HL-60/S4 (cell line): ENCODE data around the gene RGS7.
"Not testable (repeated sequence)": the region's sequence is repeated elsewhere in the genome, so short reads cannot be mapped to it uniquely, and the experiment has no call there.

Experiments used
- in situ Hi-C: fragments of 300-500 bp; cut with MboI; formaldehyde crosslinking; loops from 2 replicates; pipeline ENCODE4 v1.14.3; 2022; ENCODE audit warnings: low sequenced_read_pairs

Gene RGS7

DNA sequence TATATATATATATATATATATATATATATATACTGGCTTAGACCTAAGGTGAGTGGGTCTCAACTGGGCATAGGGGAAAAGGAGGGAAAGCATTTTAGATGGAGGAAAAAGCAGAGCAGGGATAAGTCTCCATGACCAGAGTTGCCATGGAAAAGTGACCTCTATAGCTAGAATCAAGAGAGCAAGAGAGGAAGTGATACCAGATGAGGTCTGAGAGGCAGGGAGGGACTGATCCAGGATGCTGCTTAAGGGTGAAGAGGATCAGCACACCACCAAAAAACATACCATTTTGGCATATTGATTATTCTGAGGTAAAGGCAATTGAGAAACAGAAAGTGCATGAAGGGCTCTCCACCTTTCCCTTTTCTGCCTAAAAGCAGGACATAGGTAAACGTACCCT, 267.9 kb downstream of the RGS7 start:
- in situ Hi-C loops, result not testable (repeated sequence)

DNA sequence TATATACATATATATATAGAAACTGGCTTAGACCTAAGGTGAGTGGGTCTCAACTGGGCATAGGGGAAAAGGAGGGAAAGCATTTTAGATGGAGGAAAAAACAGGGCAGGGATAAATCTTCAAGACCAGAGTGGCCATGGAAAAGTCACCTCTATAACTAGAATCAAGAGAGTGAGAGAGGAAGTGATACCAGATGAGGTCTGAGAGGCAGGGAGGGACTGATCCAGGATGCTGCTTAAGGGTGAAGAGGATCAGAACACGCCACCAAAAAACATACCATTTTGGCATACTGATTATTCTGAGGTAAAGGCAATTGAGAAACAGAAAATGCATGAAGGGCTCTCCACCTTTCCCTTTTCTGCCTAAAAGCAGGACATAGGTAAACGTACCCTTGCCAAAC, 268.9 kb downstream of the RGS7 start:
- in situ Hi-C loops, result not testable (repeated sequence)

DNA sequence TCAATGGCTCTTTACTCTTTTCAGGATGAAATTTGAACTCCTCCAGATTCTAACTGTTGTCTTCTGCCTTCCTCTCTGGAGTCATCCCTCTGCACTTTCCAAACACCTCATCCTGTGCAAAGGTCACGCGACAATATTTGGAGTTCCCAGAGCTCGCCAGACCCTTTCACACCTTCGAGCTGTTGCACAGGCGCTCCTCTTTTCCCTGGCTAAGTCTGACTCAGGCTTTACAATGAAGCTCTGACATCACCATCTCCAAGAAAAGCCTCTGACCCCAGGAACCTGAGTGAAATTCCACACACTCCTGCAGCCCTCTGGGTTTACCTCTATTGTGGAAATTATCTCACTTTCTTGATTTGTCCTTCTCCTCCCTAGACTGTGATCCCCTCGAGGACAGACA, 270.3 kb downstream of the RGS7 start:
- in situ Hi-C loops, result no loop called here

DNA sequence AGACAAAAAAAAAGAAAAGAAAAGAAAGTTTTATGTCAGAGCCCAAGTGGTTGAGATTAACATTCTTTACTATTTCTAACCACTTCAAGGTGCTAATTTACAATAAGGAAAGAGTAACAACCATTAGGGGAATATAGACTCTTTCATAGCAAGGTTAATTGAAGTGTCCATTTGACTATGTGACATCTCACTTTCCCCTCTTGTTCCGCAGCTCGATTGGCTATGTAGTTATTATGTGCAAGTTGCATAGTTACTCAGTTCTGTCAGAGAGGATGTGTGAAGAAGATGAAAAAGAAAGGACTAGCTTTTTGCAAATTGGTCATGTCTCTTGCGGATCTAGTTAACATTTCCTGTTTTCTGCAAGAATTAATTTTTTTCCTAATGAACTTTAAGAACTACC, 273.7 kb downstream of the RGS7 start:
- in situ Hi-C loops, result no loop called here

DNA sequence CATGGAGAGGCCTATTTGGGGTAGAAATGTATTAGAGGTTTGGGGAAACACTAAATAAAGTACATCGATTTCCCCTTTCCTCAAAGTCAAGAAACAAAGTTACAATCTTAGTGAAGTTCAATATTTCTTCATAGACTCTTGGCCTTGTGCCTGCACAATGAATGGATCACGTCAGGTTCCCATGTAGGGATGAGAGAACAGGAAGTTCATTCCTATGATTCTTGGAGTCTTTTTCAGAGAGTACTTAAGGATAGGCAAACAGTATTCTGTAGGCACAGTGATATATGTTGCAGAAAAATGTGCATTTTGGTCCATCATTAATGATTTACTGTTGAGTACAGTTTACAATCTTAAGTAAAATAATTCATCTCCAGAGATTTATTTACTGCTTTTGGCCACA, 275.5 kb downstream of the RGS7 start:
- in situ Hi-C loops, result no loop called here

DNA sequence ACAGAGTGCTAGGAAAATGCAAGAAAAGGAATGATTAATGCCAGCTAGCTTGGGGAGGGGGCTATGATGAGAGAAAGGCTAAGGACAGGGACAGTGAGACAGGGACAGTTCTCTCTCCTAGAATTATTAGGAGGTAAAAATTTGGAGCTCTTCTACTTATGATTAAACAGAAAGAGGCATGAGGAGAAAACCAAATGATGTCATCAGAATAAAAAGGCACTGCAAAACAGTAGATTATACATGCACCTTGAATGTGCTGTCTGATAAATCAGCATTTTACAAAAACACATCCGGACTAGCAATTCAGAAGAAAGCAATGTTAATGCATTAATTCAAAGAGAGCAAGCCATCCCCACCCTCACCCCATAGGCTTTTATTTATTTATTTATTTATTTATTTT, 277.5 kb downstream of the RGS7 start:
- in situ Hi-C loops, result no loop called here

DNA sequence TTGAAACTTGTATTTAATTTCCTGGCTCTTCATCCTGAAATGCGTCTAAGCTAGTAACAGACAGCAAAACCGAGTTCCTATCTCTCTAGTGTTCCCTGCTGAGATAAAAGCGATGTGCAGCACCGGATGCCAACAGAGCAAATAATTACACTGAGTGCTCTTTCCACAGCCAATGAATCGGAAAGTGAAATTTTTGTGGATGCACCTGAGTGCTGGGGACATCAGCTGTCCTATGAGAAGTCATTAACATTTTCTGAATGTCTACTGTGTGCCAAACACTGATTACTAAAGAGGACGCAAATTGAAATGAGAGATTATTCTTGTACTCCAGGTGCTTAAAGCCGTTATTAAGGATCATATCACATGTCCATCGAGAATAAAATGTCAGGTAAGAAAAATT, 278.0 kb downstream of the RGS7 start:
- in situ Hi-C loops, result no loop called here

DNA sequence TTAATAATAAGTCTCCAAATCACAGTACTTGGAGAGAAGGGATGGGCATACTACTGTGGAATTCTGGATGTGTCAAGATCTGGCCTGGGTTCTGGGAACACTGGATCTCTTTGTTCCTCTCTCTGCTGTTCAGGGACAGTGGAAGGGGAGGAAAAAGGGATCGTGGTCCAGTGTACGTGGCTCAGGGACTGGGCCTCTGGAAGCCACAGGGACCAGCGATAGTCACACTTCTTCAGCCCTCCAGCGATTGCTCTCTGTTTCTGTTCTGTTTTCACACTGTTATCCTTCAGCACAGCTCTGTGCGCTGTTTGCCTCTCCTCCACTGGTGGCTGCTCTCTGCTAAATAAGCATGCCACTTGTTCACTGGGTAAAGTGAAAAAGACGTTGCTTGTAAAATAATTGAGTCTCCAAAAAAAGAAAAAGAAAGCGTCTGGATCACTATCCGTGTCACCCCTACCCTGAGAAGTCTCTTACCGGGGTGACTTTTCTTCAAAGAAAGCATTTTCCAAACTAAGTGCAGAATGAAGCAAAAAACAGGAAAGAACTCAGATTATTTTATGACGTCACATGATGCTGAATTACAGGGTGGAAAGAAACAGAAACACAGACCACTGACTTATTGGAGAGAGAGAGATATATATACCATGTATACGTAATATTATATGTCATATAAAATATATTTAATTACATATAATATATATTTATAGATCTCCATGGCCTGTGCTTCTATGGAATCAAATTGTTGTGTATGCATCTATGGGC, 279.4 kb downstream of the RGS7 start:
- in situ Hi-C loops, result no loop called here

DNA sequence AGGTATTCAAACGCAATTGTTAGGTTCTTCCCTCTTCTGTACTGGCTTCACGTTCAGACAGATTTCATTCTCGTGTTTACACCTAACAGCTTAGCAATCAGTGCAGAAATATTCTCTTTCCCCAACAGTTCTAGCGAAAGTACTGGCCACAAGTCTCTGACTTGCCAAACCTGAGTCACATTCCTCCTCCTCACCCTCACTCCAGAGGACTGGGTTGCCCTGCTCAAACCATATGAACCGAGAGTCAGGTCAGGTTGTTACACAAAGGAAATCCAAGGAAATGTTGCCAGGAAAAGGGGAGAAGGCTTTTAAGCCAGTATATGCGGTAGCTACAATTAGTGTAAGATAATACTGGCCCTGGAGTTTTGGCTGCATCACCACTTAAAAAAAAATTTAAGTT, 282.5 kb downstream of the RGS7 start:
- in situ Hi-C loops, result no loop called here

DNA sequence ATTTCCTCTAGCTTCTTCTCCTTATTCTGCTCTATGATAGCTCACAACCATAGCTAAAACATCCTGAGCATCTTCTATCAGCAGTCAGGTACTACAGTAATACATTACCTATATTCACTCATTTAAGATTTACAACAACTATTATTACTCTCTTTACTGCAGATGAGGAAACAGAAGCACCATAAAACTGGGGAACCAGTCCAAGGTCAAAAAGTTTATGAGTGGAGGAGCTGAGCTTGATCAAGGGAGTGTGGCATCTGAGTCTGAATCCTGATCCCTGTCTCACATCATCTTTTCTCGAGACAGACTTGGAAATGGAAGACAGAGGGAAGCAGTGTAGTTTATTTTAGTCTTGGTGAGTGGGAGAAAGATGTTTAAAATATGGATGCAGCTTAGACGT, 288.6 kb downstream of the RGS7 start:
- in situ Hi-C loops, result no loop called here

DNA sequence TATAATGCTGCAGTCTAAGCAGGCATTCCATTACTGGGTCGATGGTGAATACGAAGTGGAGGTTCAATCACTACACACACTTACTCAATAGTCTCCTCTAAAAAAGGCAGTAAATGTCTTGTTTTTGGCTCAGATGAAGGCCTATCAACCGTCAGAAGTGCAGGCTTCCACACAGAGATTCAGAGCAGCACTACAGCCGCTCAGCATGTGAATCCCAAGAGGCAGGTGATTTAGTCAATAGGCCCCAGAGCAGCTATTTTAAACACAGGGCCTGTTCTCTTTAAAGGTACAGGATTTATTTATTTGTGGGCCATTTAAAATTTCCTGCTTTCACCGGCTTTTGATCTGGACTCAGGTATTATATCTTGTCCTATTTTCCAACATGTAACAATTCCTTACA, 293.7 kb downstream of the RGS7 start:
- in situ Hi-C loops, result no loop called here

DNA sequence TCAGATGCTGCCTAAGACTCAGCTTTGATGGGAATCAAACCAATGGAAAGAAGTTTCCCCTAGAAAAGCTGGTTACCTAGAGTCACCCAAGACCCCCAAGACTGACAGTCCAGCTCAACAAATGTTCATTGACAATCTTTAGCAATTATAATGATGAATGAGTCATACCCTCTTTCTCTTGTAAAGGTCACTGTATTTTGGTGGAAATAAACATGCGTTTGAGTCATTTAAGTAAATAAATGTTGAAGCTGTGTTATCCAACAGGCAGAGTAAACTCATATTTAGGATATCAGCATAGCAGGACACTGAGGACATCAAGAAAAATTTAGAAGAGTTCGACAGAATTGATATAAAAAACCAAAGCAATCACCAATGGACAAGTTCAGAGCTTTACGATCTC, 295.9 kb downstream of the RGS7 start:
- in situ Hi-C loops, result no loop called here

DNA sequence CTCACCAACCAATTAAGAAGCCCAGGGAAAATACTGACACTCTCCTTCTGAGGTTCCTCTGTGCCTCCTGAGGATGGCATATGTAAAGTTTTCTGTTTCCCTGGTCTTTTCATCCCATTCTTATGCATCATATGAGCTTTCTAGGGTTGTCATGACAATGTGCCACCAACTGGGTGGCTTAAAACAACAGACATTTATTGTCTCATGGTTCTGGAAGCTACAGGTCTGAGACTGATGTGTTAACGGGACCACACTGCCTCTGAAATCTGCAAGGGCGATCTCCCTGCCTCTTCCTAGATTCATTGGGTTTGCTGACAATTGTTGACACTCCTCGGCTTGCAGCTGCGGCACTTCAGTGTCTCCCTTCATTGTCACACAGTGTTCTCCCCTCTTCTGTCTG, 308.4 kb downstream of the RGS7 start:
- in situ Hi-C loops, result no loop called here

DNA sequence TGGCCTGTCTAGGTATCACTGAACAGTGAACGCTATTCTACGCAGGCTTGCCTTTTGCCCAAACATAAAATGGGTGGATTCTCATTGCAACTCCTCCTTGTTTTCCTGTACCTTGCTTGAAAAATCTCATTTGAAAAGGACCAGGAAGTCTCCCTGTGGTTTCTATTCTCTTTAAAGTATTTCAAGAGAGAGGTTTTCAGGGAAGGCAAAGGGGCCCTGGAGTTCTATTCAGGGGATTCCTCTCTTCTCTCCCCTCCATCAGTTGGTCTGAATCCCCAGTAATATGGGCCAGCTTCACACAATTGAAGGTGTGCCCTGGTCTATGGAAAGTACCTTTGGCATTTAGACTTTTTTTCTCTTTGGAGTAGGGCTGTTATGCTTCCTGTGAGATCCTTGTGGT, 311.3 kb downstream of the RGS7 start:
- in situ Hi-C loops, result no loop called here

DNA sequence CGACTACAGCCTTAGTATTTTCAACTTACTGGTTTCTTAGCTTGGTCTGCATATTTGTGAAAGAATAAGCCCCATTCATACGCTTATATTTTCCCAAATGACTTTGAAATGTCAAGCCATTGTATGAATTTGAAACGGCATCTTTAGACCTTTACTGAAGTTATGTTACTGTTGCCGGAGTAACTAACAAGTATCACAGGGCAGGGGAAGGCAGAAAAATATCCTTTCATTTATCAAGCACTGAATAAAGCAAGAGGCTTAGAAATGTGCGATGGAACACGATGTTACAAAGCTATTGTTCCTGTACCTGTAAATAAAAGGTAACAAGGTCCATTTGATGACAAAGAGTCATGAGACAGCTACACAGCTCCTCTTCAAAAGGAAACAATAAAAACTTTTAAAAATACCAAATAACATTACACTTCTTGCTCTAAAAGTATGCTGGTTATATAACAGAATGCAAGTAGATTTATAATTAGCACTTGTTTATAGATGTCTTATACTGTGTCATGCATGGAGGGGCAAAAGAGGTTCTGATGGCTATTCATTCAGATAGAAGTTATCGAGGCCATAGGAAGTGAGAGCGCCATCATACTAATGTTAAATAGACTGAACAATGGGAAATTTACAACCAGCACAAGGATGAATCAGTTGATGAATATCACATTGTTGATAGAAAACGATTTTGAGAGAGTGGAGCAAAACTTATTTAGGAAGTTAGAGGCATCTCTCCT, 322.6 kb downstream of the RGS7 start:
- in situ Hi-C loops, result no loop called here

DNA sequence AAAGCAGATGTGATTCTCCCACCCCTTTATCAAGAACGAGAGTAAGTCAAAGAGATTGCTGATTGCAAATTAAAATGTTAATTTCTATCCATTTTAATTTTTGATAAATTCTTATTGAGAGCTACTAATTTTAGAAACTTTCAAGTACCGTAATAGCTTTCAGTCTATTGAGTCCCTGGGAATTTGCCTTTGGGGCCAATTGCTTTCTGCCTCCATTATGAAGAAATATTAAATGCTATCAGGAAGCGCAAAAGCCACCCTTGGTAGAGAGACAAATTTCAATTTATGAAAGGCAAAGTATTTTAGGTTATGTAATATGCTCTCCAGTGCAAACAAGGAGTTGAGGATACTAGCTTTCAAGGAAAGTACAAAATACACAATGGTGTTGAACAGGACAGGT, 332.2 kb downstream of the RGS7 start:
- in situ Hi-C loops, result no loop called here

DNA sequence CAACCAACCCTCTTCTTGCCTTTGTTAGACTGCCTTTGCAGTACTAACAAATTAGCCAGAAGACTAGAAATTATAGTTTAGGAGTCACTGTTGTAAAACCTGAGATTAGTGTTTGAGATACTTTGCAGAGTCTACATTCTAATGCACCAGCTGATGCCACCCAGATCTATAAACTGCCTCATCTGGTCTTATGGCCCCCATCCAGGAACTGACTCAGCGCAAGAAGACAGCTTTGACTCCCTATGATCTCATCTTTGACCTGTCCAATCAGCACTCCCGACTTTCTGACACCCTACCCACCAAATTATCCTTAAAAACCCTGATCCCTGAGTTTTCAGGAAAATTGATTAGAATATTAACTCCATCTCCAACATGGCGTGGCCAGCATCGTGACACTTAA, 334.6 kb downstream of the RGS7 start:
- in situ Hi-C loops, result no loop called here

DNA sequence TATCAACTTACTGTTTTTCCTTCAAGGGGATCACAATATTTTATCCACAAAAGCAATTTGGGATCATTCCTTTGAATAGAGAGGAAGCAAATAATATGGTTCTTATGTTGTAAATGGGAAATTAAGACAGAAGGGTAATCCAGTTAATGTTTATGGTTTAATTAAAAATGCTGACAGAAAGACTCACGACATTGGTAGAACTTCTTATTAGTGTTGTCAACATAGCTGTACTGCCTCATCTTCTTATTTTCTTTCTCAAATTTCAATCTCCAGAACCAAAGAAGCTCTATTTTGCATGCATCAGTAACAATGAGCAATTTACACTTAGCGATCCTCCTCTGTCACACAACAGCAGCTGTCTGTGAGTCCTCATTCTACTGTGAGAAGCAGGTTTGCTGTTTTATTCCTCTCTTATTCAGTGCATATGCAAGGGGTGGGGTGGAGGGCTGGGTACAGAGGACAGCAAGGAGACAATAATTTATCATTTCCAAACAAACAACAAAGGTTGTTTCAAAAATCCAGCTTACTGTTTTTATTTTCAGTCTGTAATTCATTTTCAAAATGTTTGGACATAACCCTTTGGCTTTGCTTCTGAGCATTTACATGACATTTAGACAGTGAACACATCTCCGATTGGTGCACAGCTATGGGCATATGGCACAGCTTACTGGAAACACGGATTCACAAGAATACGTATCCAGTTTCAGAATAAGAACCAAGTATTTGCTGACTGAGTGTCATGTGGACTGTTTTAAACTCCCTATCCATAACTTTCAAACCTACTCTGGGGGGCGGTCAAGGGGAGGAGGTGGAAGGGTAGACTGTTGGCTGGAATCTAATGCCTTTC, 335.9 kb downstream of the RGS7 start:
- in situ Hi-C loops, result no loop called here

DNA sequence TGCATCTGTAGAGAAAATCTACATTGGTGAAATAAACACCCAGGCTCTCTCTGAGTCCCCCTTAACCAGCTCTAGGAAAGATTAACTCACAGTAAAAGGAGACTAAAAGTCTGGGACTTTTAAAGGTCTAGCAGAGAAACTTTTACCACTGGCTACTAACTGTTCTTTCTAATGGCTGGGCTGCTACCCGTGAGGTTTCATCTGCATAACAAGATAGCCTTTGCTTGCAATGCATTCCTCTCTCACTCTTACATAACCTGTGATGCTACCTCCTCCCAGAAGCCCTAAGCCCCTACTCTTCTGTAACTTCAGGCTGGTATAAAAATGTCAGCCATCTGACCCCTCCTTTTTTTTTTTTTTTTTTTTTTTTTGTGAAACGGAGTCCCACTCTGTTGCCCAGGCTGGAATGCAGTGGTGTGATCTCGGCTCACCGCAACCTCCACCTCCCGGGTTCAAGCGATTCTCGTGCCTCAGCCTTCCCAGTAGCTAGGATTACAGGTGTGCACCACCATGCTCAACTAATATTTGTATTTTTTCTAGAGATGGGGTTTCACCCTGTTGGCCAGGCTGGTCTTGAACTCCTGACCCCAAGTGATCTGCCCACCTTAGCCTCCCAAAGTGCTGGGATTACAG, 344.2 kb downstream of the RGS7 start:
- in situ Hi-C loops, result no loop called here

DNA sequence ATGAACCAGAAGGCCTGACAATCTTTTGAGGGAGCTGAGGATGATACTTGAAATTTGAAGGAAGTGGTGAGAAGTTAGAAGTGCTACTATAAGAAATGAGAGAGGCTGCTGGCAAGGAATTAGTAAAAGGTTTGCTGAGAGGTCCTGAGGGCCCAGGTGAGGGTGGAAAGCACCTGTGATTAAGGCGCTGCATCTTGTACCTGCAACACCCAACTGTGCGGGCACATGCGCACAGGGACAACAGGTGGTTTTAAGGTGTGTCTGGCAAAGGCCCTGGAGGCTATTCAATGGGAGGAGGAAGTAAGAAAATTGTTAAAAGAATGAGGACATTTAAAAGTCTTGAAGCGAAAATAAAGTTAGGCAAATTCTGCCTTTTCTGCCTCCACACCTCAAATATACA, 349.3 kb downstream of the RGS7 start:
- in situ Hi-C loops, result no loop called here

DNA sequence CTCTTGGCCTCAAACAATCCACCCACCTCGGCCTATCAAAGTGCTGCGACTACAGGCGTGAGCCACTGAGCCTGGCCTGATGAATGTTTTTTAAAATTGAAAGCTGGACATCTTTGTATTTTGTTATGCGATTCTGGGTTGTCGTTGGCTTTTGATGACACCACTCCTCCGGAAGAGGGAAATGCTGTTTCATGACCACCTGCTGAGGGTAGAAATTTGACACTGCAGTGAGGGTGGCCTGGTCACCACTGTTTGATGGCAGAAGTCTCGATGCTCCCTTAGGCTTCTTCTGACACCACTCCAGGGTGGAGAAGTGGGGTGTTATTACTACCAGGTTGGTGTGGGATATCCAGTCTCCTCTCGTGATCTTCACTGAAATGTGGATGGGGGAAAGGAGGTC, 357.2 kb downstream of the RGS7 start:
- in situ Hi-C loops, result no loop called here
